Measurements from ENCODE around the gene ZNF100. TPM values are rescaled to one million over a fixed set of nuclear protein-coding genes. Genes with fewer than 3 reads are reported as not detected.

ZNF100 gene
- total and polyA plus RNA-seq, 9 of the 15 experiments (the other 6 are each of a cell fraction or from before 2014, with no cell fraction given), result 4.5 to 27.2 (median 19.6) TPM

DNA sequence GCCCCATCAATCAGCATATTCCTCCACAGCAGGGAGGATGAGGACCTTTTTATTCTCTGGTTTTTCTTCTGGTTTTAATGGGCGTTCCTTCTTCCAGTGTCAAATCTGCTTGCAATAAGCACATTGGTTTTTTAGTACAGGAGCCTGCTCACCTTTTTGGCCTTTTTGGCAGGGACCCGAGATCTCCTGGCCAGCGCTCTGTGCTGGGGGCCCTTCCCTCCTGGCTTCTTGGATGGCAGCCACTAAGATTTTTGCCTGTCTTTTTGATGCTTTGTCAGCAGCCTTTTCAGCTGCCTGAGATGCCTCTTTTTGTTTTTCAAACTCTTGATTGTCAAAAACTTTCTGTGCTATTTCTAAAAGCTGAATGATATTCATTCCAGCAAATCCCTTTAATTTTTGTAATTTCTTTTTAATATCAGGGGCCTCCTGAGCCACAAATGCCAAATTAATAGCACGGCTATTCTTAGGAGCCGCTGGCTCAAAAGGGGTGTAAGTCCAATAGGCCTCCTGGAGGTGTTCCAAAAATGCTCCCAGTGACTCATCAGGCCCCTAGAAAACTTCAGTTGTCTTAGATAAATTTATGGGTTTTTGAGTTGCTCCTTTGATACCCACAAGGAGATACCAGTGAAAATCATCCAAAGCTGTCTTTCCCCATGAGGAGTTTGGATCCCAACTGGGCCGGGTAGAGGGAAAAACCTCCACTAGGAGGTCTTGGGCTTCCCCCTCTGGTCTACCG lies 73.0 kb downstream of the ZNF100 start (continued):
- TF ChIP-seq PBX2 (CRISPR knock-in tag; IDR thresholded peaks at IDR 0.05; ENCODE audit: low read depth) (no peak), PBX2 (tag; conservative IDR thresholded peaks at IDR 0.05; ENCODE audit: low read depth) (peak; percentile 73), CREB1 (IDR thresholded peaks at IDR 0.05) (no peak), CREB1 (CRISPR knock-in tag; IDR thresholded peaks at IDR 0.05) (no peak), L3MBTL2 (IDR thresholded peaks at IDR 0.05) (peak; percentile 27; the same call in 1 of the 2 replicates), ZFX (CRISPR knock-in tag; IDR thresholded peaks at IDR 0.05) (peak; percentile 69), MEIS2 (IDR thresholded peaks at IDR 0.05; ENCODE audit: partially characterized antibody) (peak; percentile 94), NFIC (IDR thresholded peaks at IDR 0.05) (peak; percentile 89), ZNF41 (CRISPR knock-in tag; conservative IDR thresholded peaks at IDR 0.05) (no peak), ZKSCAN8 (CRISPR knock-in tag; IDR thresholded peaks at IDR 0.05) (0 out of 2 replicates have a peak, but pooled peaks have one; percentile 28), SNIP1 (IDR thresholded peaks at IDR 0.05; ENCODE audit: low read depth) (no peak), ZNF507 (tag; conservative IDR thresholded peaks at IDR 0.05) (no peak), ZNF766 (CRISPR knock-in tag; conservative IDR thresholded peaks at IDR 0.05) (peak; percentile 52), C11orf30 (IDR thresholded peaks at IDR 0.05; ENCODE audit: low read depth) (0 out of 2 replicates have a peak, but pooled peaks have one; percentile 18)

All from K562 (cell line).